ENCODE results near the gene TLN1.
A peak's percentile ranks its signal among the peaks of the same experiment; 100 is the strongest.

DNA sequence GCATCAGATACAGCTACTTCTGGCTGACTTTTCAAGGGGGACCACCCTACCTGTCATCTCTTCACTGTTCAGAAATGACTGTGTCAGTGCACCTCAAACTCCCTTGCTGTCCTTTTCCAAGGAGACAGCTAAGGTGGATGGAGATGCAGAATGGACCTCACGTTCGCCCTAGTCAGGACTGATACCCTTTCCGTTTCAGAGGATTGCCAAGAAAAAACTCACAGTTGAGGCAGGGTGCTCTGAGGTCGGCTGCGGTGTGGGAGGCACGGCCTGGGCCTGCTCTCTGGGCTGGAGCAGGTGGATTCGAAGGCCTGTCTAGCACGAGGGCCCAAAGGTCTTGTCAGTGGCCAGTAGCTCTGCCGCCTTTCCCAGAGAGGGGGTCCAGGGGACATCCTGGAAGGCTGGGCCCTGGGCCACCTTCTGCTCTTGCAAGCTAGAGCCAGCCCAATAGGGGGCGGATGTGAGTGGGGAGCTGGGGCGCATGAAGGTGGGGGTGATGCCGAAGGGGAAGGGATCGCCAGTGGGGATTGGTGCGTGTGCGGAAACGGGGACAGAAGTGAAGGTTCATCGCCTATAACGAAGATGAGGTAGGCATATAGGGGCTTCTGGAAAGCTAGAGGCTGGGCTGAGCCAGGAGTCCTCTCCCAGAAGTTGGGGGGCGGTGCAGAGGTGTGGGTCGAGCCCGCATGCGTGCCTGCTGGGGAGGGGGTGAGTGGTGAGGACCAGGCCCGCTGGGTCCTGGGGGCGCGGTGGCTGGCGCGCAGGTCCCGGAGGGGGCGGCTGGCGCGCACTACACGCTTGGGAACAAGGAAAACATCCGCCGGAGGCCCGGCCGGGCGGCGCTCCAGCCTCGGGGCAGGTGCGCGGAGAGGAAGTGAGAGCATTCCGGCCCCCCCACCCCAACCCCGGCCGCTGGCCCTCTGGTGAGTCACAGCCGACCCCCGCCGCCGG lies 24.6 kb upstream of the TLN1 start:
- TF ChIP-seq, protein P1, sequence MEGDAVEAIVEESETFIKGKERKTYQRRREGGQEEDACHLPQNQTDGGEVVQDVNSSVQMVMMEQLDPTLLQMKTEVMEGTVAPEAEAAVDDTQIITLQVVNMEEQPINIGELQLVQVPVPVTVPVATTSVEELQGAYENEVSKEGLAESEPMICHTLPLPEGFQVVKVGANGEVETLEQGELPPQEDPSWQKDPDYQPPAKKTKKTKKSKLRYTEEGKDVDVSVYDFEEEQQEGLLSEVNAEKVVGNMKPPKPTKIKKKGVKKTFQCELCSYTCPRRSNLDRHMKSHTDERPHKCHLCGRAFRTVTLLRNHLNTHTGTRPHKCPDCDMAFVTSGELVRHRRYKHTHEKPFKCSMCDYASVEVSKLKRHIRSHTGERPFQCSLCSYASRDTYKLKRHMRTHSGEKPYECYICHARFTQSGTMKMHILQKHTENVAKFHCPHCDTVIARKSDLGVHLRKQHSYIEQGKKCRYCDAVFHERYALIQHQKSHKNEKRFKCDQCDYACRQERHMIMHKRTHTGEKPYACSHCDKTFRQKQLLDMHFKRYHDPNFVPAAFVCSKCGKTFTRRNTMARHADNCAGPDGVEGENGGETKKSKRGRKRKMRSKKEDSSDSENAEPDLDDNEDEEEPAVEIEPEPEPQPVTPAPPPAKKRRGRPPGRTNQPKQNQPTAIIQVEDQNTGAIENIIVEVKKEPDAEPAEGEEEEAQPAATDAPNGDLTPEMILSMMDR (IDR thresholded peaks at IDR 0.05) = peak; percentile 22
- TF ChIP-seq ZFX (IDR thresholded peaks at IDR 0.05; ENCODE audit: borderline replicate concordance) = no peak

Data from 22Rv1 (cell line).